Measurements from ENCODE around the gene ZNF202. TPM values are rescaled to one million over a fixed set of nuclear protein-coding genes. Genes with fewer than 3 reads are reported as not detected.

The ZNF202 gene
- total RNA-seq, 6 donors from 2014 or later: 1.00 to 11.4 (median 8.8) TPM

DNA sequence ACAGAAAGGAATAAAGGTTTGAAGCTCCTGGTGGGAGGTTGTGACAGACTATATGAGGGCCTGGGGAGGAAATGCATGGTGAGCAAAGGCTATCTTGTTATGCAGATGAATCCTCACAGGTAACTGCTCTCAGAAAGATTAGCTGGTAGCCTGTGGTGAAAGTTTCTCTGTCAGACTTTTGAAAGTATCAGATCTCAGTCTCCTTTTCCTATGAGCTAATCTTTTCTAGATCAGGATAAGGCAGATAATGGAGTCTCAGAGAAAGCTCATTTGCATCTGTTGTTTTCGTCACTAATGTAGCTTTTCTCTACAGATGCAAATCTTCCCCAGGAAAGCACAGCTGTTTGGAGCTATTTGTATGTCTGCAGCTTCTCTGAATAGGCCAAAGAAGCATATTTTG is 33.8 kb upstream of the ZNF202 start:
- no peak overlapping the region for H3K27ac ChIP-seq
- H3K27me3 ChIP-seq: no peaks in the 10 kb centered on the region
- no peak overlapping the region for H3K4me3 ChIP-seq
- H3K4me1 ChIP-seq: no peaks in the 10 kb centered on the region
- TF ChIP-seq POLR2AphosphoS5 (IDR thresholded peaks at IDR 0.05): no peak
- TF ChIP-seq, protein P1, sequence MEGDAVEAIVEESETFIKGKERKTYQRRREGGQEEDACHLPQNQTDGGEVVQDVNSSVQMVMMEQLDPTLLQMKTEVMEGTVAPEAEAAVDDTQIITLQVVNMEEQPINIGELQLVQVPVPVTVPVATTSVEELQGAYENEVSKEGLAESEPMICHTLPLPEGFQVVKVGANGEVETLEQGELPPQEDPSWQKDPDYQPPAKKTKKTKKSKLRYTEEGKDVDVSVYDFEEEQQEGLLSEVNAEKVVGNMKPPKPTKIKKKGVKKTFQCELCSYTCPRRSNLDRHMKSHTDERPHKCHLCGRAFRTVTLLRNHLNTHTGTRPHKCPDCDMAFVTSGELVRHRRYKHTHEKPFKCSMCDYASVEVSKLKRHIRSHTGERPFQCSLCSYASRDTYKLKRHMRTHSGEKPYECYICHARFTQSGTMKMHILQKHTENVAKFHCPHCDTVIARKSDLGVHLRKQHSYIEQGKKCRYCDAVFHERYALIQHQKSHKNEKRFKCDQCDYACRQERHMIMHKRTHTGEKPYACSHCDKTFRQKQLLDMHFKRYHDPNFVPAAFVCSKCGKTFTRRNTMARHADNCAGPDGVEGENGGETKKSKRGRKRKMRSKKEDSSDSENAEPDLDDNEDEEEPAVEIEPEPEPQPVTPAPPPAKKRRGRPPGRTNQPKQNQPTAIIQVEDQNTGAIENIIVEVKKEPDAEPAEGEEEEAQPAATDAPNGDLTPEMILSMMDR (IDR thresholded peaks at IDR 0.05): no peak
- no peak for TF ChIP-seq POLR2A (IDR thresholded peaks at IDR 0.05)
- TF ChIP-seq EP300 (IDR thresholded peaks at IDR 0.05): no peak
- ATAC-seq (ENCODE audit: low FRiP score in 2 of 2) (no peak), DNase-seq (no peak)
- H3K9me3 ChIP-seq: no peaks in the 10 kb centered on the region
- no peaks in the 10 kb centered on the region for H3K36me3 ChIP-seq
- 69 to 76% methylated on average over 1 of the region's 1 CpG for WGBS, 2 donors

DNA sequence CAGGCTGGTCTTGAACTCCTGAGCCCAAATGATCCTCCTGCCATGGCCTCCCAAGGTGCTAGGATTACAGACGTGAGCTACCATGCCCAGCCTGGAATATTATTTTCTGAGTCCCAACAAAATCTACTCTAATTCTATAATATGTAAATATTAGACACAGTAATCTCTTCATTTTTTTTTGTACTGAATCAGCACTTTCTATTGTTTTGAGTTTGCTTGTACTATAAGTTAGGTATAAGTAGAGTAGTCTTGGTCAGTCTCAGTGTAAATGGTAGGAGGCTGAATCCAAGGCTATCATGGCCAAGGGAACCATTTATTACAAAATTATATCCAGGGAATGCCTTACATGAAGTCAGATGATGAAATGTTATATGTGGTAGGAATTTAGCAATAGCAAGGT is 32.5 kb upstream of the ZNF202 start:
- no peak overlapping the region for H3K27ac ChIP-seq
- WGBS, 2 donors: 80 to 90% methylated on average over 1 of the region's 1 CpG
- no peaks in the 10 kb centered on the region for H3K9me3 ChIP-seq
- TF ChIP-seq POLR2AphosphoS5 (IDR thresholded peaks at IDR 0.05) (no peak), POLR2A (IDR thresholded peaks at IDR 0.05) (no peak), EP300 (IDR thresholded peaks at IDR 0.05) (no peak)
- TF ChIP-seq, protein P1 (IDR thresholded peaks at IDR 0.05): no peak
- no peak overlapping the region for H3K4me3 ChIP-seq
- no peaks in the 10 kb centered on the region for H3K4me1 ChIP-seq
- ATAC-seq (ENCODE audit: low FRiP score in 2 of 2) (no peak), DNase-seq (no peak)
- no peaks in the 10 kb centered on the region for H3K36me3 ChIP-seq
- H3K27me3 ChIP-seq: no peaks in the 10 kb centered on the region

DNA sequence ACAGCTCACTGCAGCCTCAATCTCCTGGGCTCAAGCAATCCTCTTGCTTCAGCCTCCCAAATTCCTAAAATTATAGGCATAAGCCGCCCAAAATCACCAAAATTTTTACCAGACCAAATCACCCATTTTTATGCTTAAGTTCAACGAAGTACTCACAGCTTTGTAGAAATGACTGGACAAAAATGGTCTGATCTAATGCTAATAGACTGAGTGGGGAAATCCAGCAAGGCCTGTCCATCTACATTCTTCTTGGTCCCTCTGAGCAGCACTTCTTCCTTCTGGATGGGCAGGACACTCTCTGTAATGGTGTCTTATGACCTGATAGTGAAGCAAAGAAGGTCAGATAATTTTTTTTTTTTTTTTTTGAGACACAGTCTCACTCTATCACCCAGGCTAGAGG is 31.6 kb upstream of the ZNF202 start:
- ATAC-seq (ENCODE audit: low FRiP score in 2 of 2): no peak
- H3K4me3 ChIP-seq: no peak overlapping the region
- H3K36me3 ChIP-seq: no peaks in the 10 kb centered on the region
- TF ChIP-seq, protein P1 (IDR thresholded peaks at IDR 0.05): no peak
- TF ChIP-seq EP300 (IDR thresholded peaks at IDR 0.05) (no peak), POLR2AphosphoS5 (IDR thresholded peaks at IDR 0.05) (no peak), POLR2A (IDR thresholded peaks at IDR 0.05) (no peak)
- no peak overlapping the region for H3K27ac ChIP-seq
- H3K9me3 ChIP-seq: no peaks in the 10 kb centered on the region
- no peaks in the 10 kb centered on the region for H3K4me1 ChIP-seq
- no peak for DNase-seq
- no peaks in the 10 kb centered on the region for H3K27me3 ChIP-seq
- 74 to 80% methylated on average over 2 of the region's 2 CpGs for WGBS, 2 donors

DNA sequence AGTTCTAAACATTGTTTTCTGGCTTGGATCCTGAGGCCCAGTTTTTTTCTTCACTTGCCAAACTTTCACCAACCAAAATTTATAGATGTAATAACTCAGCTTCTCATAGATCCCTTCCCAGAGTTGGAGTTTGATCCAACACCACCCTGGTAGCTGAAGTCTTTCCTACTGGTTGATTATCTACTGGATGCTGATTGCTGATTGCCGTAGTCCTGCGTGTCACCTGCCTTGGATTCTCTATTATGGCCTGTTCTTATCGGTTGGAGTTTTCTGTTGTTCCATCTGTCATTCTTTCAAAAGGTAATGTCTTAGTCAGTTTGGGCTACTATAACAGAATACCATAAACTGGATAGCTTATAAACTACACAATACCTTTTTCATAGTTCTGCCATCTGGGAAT is 30.2 kb upstream of the ZNF202 start:
- no peaks in the 10 kb centered on the region for H3K4me1 ChIP-seq
- TF ChIP-seq EP300 (IDR thresholded peaks at IDR 0.05) (no peak), POLR2AphosphoS5 (IDR thresholded peaks at IDR 0.05) (no peak), POLR2A (IDR thresholded peaks at IDR 0.05) (no peak)
- TF ChIP-seq, protein P1 (IDR thresholded peaks at IDR 0.05): no peak
- no peak for ATAC-seq (ENCODE audit: low FRiP score in 2 of 2)
- no peaks in the 10 kb centered on the region for H3K27me3 ChIP-seq
- WGBS, 2 donors: 93 to 96% methylated on average over 3 of the region's 3 CpGs
- DNase-seq: no peak
- H3K4me3 ChIP-seq: no peak overlapping the region
- no peaks in the 10 kb centered on the region for H3K36me3 ChIP-seq
- no peaks in the 10 kb centered on the region for H3K9me3 ChIP-seq
- H3K27ac ChIP-seq: no peak overlapping the region

DNA sequence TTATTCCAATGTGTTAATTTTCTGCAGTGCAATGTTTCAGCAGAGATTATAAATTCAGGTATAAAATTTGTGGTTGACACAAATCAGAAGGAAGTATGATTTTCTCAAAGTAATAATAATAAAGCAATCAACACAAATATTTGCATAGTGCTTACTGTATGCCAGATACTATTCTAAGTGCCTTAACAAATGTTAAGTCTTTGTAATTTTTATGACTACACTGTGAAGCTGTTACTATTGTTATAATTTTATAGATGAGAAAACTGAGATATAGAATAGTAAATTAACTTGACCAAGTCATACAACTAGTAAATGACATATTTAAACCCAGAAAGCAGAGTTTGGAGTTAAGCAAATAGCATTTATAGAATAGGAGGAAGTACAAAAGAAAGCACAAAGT is 29.3 kb upstream of the ZNF202 start:
- TF ChIP-seq POLR2AphosphoS5 (IDR thresholded peaks at IDR 0.05) (no peak), POLR2A (IDR thresholded peaks at IDR 0.05) (no peak), EP300 (IDR thresholded peaks at IDR 0.05) (no peak)
- TF ChIP-seq, protein P1 (IDR thresholded peaks at IDR 0.05): no peak
- Histone ChIP-seq H3K9me3 (no peaks in the 10 kb centered on the region), H3K4me1 (no peaks in the 10 kb centered on the region), H3K4me3 (no peak overlapping the region), H3K27me3 (no peaks in the 10 kb centered on the region), H3K27ac (no peak overlapping the region), H3K36me3 (no peaks in the 10 kb centered on the region)
- DNase-seq (no peak), ATAC-seq (ENCODE audit: low FRiP score in 2 of 2) (no peak)

Data from upper lobe of left lung (tissue), 6 donors.